ENCODE measurements around the gene ALS2. TPM values are rescaled to one million over a fixed set of nuclear protein-coding genes. Genes with fewer than 3 reads are reported as not detected.

The ALS2 gene
- total and polyA plus RNA-seq, 2 experiments from 2014 or later, result 10.7 to 34.9 TPM

DNA sequence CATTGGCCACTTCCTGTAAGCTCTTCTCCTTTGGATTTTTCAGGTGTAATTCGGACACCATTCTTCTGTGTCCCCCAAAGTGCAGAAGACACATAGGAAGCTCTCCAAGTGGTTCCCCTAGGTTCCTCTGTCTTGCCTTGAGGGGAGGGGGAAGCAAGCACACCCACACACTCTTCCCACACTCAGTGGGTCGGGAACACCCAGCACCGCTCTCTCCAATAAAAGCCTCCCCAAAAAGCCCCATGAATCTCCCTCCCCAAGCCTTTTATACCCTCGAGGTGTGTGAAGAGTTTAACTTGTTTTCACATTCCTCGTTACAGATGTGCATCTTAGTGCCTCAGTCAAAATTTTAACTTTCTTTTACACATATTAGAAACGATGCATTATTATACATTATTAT lies 127.5 kb downstream of the ALS2 start:
- TF ChIP-seq EZH2 (IDR thresholded peaks at IDR 0.05; ENCODE audit: borderline replicate concordance), result no peak
- TF ChIP-seq, protein P1, sequence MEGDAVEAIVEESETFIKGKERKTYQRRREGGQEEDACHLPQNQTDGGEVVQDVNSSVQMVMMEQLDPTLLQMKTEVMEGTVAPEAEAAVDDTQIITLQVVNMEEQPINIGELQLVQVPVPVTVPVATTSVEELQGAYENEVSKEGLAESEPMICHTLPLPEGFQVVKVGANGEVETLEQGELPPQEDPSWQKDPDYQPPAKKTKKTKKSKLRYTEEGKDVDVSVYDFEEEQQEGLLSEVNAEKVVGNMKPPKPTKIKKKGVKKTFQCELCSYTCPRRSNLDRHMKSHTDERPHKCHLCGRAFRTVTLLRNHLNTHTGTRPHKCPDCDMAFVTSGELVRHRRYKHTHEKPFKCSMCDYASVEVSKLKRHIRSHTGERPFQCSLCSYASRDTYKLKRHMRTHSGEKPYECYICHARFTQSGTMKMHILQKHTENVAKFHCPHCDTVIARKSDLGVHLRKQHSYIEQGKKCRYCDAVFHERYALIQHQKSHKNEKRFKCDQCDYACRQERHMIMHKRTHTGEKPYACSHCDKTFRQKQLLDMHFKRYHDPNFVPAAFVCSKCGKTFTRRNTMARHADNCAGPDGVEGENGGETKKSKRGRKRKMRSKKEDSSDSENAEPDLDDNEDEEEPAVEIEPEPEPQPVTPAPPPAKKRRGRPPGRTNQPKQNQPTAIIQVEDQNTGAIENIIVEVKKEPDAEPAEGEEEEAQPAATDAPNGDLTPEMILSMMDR (IDR thresholded peaks at IDR 0.05; ENCODE audit: poor library complexity), result no peak
- TF ChIP-seq EZH2phosphoT487 (IDR thresholded peaks at IDR 0.05; ENCODE audit: low read depth, severe bottlenecking, unreplicated experiment), result no peak
- no peaks in the 10 kb centered on the region for H3K27me3 ChIP-seq
- H4K20me1 ChIP-seq (ENCODE audit: insufficient read depth, poor library complexity, severe bottlenecking), result no peaks in the 10 kb centered on the region
- H3K4me3 ChIP-seq, result no peak overlapping the region
- H2AFZ ChIP-seq, result no peak overlapping the region
- H3K36me3 ChIP-seq (replicated peaks; ENCODE audit: insufficient read depth, low read depth), result no peaks in the 10 kb centered on the region
- no peaks in the 10 kb centered on the region for H3K9me2 ChIP-seq (replicated peaks; ENCODE audit: insufficient read depth)
- no peak overlapping the region for H3K4me2 ChIP-seq
- no peaks in the 10 kb centered on the region for H3K4me1 ChIP-seq (ENCODE audit: insufficient read depth)
- DNase-seq (ENCODE audit: low spot score), result no peak
- no peaks in the 10 kb centered on the region for H3K9me3 ChIP-seq (ENCODE audit: low read depth)
- no peak overlapping the region for H3K27ac ChIP-seq
- no peaks in the 10 kb centered on the region for H3K79me2 ChIP-seq
- 89% methylated on average over 6 of the region's 6 CpGs for WGBS (ENCODE audit: low lambda C conversion rate, missing lambda C conversion rate)

Small RNAs within 50 kb of the gene (small RNA-seq; reads per million reads assigned to genes)
- gene RF00019 (not detected), gene UBE2V1P11 (not detected)

Other genes with a start within 250 kb of the ALS2 start
- 33.2 and 33.6 TPM in 2 replicates for gene TMEM237, start 137.4 kb downstream of the ALS2 start, total RNA-seq
- gene TMEM237, start 137.4 kb downstream of the ALS2 start, polyA plus RNA-seq, result 26.9 TPM in 2 replicates
- 0.77 TPM in 1 of 2 replicates, not detected in the other for gene MPP4, start 82.3 kb downstream of the ALS2 start, total RNA-seq
- gene MPP4, start 82.3 kb downstream of the ALS2 start, polyA plus RNA-seq, result 0.19 TPM in 1 of 2 replicates, not detected in the other
- gene CDK15, start 25.6 kb upstream of the ALS2 start, total RNA-seq, result 0.80 and 4.0 TPM in 2 replicates
- 0.17 and 1.2 TPM in 2 replicates for gene CDK15, start 25.6 kb upstream of the ALS2 start, polyA plus RNA-seq